Epithelial cell of prostate (primary cell): ENCODE results near the gene SLC30A10.
"Not testable (repeated sequence)": the region's sequence is repeated elsewhere in the genome, so short reads cannot be mapped to it uniquely, and the experiment has no call there.

Source experiments
- DNase-seq: peaks from one replicate; pipeline ENCODE4 v3.0.0-alpha.2; 2011; ENCODE audit warnings: low read depth, low spot score
- H3K27ac ChIP-seq: fragments of 450-650 bp; 2 replicates; pipeline ENCODE4 v1.5.1; 2017; ENCODE audit warnings: mild to moderate bottlenecking

The SLC30A10 gene

DNA sequence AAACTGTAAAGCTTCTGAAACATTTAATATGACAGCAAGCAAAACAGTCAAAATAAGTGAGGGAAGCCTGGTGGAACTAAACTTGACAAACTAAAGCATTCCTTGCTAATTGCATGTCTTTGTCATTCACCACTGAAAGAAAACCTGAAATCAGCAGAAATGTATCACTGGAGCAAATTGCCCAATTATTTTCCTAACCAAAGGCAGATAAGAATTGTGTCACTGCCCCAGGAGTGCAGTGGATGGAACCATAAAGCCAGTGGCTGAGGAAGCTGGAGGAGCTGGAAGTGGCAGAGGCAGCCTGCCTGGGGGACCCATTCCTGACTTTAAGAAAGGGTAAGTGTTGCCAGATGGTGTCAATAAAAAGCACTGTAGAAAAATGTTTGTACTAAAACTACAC is 2.7 kb upstream of the SLC30A10 start:
- DNase-seq, result no peak

DNA sequence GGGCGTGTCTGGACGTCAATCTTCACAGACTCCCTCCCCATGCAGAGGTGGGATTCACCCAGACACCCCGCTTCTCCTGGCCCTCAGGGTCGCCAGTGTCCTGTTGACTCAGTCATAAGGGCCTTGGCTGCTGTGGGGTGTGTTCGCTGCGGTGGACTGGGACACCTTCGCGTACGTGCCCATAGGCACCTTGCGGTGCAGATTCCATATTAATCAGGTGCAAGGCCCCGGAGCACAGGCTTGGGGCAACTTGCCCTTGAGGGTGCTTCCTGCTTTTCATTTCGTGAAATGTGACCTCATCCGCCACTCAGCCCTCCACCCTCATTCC is 398 bp upstream of the SLC30A10 start:
- no peak for DNase-seq
- no peak overlapping the region for H3K27ac ChIP-seq

More for the DNA sequence above, 2.7 kb upstream of the SLC30A10 start:
- H3K27ac ChIP-seq, result no peak overlapping the region

DNA sequence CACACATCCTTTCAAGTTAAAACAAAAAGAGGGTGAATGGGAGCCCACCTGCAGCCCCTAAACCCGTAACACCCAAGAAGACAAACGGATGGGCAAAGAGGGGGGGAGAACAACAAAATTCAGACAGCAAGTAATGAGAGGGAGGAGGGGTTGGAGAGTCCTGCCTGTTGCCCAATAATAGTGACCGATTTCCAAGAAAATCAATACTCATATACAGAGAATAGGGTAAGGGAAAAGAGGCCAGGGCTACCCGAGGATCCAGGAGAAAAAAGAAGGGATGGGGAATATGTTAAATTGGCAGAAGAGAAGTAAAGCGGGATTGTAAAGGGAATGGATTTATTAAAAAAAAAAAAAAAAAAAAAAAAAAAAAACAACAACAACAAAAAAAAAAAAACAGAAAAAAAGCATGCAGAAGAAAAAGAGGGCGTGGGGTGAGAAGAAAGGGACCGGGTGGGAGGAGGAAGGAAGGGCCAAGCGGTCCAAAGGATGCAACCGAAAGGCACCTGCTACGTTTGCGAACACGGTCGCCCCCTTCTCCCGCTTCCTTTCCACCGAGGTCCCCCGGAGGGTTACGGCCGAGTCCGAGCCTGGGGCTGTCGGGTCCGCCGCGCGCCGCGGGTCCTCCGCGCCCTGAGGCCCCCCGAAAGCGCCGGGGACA is 930 bp downstream of the SLC30A10 start:
- H3K27ac ChIP-seq, result no peak overlapping the region
- no peak for DNase-seq

DNA sequence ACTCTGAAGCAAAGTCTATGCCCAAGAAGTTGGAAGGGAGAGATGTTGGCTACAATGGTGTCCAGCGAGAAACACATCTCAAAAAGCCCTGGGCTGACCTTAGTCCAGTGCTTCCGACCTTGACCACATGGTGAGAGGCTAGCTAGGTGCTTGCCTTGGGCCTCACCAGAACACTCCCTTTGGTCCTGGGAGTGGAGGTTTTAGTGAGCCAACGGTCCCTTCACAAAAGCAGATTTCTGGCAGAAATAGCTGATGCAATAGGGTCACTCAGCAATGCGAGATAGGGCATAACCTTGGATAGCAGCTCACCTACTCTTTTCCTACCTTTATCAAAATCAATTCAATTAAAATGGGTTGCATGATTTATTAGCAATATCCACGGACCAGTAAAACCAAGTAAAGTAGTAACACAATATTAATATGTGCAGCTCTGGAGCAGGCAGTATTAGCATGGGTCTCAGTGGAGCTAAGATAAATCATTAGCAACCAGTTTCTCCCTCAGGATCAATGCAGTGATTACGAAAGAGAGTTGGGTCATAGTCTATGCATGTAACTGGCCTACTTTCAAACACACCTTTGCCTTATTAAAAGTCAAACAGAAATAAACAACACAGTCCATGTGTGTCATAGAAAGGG is 1.9 kb downstream of the SLC30A10 start:
- H3K27ac ChIP-seq, result no peak overlapping the region
- peak; percentile 39 for DNase-seq

DNA sequence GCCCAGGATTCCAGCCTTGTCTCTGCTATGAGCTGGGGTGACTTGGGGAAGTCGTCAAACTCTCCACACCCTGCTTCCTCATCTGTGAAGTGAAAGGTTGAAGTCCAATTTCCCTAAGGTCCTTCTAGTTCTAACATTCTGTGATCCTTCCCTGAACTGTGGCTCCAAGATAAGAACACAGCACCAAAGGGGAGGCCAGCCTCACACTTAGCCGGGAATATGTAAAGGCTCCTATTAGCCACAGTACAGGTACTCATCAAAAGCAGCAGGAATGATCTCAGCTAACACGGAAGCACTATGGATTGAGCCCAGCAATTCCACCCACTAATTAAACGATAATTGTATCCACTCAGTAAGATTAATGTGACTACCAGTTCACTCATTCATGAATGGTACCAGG is 4.0 kb downstream of the SLC30A10 start:
- no peak for DNase-seq

DNA sequence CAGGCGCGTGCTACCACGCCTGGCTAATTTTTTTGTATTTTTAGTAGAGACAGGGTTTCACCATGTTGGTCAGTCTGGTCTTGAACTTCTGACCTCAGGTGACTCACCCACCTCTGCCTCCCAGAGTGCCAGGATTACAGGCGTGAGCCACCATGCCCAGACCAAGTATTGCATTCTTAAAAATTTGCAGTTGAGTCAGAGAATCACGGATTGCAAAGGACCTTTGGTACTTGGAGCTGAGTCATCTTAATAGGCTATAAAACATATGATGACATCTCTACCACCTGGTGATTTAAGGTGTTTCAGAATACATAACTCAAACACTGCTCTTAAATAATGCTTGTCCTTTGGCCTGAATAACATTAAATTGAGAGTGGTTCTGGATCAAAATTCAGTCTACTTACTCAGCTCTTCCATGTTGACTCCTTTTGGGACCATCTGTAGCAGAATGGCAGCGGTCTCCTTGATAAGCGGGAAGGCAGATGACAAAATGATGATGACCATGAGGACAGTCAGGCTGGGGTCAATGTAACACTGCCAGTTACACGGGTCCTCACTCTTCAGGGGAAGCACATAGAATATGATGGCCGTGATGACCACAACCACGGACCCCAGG is 10.4 kb downstream of the SLC30A10 start:
- peak; percentile 84 for DNase-seq
- peak overlapping the region; percentile 14 for H3K27ac ChIP-seq

More for the DNA sequence above, 4.0 kb downstream of the SLC30A10 start:
- no peak overlapping the region for H3K27ac ChIP-seq

DNA sequence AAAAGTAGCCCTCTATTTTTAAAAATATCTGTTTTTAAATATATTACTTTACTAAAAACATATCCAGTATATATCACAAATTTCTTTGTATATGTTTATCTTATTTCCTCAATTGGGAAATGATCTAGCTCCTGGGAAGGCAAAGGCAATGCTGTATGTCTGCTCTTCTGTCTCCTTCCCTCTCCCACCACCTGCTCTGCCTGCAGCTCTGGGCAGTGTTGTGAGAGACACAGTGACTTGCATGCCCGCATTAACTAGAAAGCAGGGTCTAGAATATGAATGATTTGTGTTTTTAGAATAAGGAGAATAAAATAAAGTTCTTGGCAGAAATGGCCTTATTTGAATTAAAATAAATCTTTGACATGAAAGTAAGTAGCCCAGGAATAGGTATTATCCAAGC is 11.1 kb downstream of the SLC30A10 start:
- DNase-seq, result no peak

DNA sequence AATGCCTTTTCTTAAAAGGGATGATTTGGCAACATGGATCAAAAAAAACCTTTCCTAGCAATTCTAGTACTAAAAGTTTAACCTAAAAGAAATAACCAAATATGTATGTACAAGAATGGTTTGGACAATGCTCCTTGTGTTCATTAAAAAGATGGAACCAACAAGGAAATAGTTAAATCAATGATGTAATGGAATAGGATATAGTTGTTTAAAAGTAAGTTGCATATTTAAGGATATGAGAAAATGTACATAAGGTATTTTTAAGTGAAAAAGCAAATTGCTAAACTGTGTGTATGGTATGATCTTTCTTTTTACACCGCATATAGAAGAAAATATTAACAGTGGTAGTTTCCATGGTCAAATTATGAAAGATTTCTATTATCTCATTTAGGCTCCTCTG is 12.1 kb downstream of the SLC30A10 start:
- no peak overlapping the region for H3K27ac ChIP-seq
- no peak for DNase-seq

More for the DNA sequence above, 11.1 kb downstream of the SLC30A10 start:
- H3K27ac ChIP-seq, result peak overlapping the region; percentile 14

DNA sequence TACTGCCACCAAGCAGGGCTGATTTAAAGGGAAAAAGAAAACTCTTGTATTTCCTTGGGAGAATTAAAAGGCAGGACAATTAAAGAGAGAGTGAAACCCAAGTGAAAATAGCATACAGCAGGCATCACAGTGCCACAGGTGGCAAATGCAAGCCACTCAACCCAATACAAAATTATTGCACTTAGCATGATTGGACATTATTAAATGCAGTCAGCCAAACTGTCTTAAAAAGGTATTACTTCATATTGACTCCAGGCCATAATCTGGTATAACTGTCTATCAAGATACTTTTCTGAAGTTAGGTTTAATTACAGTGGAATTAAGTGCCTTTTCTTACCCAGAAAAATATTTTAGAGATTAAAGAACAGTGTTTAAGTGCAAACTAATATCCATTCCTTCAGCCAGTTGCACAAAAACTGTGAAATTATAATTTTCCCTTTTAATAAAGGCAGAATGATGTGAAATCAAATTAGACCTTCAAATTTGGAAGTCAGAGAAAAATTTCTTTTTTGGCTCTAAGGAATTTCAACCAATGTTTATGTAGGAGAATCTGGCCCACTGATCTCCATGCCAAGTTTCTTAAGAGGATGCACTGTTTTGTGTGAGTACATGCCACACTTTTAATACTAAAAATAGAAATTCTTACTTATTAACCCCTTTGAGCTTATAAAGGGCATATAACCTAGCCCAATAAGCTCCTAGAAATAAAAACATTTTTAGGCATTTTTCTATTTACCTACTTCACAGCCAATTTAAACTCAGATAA is 15.2 kb downstream of the SLC30A10 start:
- DNase-seq, result no peak

DNA sequence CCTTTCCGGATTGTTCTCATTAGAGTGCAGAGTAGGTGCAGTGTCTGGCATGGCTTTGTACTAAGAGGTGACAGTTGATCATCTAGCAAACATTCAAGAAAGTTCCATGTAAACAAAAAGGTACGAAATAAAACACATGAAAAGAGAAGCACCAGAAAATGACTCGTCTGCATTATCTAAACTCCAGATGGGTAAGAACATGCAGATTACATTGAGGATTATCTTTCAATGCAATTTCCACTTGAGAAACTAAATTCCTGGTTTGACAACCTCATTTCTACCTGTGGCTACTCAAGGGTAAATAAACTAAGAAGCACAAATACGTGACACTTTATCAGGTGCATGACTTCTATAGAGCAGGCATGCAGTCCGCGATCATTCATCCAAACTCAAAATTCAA is 17.6 kb downstream of the SLC30A10 start:
- DNase-seq, result no peak
- no peak overlapping the region for H3K27ac ChIP-seq

More for the DNA sequence above, 15.2 kb downstream of the SLC30A10 start:
- H3K27ac ChIP-seq, result no peak overlapping the region

DNA sequence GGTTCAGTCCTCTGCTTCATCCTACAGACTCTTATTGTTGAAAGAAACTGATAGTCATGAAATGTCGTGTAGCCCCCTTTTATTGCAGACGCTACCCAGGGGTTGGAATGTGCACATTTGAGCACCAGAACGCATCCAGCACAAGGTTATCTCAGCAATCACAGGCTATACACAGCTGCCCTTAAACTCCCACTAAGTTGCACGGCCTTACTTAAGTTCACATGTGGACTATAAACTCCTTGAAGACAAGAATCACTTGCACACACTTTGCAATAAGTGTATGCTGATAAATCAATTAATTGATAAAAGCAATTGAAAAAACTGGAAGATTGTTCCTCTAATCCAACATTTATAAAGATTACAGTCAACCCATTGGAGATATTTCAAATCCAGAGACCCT is 18.9 kb downstream of the SLC30A10 start:
- no peak overlapping the region for H3K27ac ChIP-seq
- DNase-seq, result no peak

DNA sequence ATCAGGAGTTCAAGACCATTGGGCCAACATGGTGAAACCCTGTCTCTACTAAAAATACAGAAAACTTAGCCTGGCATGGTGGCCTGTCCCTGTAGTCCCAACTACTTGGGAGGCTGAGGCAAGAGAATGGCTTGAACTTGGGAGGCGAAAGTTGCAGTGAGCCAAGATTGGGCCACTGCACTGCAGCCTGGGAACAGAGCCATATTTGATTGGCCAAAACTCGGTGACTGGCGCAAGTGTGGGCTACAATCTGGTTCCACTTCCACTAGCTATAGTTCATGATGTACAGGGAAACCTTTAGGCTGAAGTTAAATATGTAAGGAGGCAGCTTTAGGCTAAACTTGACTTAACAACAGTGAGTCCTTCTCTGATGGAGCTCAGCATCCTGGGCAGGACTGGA is 20.2 kb downstream of the SLC30A10 start:
- no peak for DNase-seq
- H3K27ac ChIP-seq, result no peak overlapping the region

DNA sequence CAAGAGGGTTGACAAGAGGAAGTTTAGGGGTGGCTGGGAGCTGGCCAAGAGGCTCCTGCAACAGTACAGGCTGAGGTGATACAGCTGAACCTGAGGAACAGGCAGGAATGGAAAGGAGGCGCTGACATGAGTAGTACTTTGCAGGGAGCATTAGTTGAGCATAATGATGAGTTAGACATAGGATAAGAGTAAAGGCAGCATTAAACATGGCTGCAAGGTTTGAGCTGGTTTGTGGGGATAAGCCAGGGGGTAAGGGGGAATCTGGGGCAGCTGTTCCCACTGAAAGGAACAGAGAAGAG is 20.6 kb downstream of the SLC30A10 start:
- no peak overlapping the region for H3K27ac ChIP-seq
- DNase-seq, result no peak

DNA sequence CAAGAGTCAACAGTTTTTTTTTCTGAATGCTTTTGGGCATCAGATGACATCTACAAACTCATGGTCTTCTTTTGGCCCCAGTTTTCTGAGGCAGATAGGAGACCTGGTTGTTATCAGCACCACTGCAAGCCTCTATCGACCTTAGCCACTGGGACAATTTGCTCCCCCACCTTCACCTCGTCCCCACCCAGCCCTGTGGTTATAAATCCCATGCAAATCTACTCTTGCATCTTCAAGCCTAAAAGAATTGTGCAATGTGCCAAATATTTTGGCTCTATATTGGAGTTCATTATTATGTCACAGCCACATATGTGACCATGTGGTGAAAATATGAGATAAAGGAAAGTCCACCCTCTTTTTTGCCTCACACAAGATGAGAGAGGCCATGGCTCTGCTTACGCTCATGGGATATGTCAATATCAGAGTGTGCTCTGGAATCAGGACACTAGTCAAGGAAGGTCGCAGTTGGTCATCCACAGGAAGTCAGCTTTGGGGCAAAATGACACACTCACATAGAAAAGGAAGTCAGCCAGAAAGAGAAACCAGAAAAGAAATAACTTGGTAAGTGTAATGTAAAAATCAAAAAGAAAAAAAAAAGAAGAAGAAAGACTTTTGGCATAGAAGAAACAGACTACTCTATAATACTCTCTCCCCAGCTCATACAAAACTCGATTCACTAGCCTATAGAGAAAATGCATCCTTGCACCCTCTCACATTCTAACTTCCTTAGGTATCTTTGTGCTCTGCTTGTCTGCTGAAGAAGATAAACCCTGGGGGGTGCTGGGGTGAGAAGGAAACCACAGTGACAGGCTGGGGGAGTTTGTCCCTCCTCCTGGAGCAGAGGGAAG is 21.2 kb downstream of the SLC30A10 start:
- no peak overlapping the region for H3K27ac ChIP-seq
- DNase-seq, result no peak

DNA sequence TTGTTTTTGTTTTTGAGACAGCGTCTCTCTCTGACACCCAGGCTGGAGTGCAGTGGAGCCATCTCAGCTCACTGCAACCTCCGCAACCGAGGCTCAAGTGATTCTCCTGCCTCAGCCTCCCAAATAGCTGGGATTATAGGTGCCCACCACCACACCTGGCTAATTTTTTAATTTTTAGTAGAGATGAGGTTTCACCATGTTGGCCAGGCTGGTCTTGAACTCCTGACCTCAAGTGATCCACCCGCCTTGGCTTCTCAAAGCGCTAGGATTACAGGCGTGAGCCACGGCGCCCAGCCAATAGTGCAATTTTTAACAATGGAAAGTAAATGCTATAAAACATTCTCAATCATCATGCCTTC is 21.8 kb downstream of the SLC30A10 start:
- H3K27ac ChIP-seq, DNase-seq: not testable (repeated sequence)

DNA sequence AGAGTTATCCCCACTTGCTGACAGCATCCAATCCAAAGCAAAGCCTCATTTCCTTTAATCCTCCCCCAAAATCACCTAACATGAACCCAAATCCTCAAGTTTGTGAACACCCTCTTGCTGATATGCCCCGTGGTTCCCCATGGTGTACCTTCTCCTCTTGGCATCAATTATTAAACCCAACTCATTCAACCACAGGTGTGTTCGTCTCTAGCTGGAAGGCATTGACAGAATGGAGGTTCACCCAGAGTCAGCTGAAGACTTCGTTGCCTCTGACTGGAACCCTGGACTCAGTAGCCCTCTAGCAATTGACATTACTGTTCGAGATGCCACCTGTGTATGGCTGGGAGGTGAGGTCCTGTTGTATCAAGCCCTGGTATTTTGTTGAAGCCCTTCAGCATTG is 22.8 kb downstream of the SLC30A10 start:
- DNase-seq, result no peak
- H3K27ac ChIP-seq, result no peak overlapping the region

DNA sequence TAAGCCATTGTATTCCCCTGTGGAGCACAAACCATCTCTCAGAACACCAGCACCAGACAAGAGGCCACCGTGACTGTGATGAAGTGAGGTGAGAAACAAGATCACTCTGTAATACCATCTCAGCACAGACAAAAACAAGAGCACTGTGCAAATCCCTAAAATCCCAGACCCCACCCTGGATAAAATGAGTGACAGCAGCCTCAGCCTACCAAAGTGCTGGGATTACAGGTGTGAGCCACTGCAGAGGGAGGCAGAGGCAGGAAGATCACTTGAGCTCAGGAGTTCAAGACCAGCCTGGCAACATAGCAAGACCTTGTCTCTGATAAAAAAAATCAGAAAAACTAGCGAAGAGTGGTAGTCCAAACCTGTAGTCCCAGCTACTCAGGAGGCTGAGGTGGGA is 23.4 kb downstream of the SLC30A10 start:
- H3K27ac ChIP-seq, result no peak overlapping the region
- no peak for DNase-seq

DNA sequence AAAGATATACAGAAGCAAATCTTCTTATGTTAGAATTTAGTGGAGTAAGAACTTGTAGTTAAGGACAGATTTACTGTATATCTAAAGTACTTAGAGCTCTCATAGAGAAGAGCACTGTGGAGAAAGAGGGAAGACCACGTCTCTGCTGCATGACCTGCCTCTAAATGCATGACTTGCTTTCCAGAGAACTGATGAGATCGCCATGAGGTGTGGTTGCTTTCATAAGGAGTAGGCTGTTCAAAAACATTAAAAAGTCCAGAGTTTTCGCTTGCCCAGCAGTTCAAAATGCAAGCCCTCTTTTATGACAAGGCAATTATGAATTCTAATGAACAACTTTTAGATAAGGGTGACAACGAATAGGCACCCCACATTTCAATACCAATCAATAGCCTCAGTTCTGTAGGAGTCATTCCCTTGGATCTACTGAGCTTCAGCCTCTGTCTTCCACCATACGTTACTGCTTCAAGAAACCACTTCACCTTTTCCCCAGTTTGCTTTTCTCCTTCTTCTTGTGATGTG is 24.9 kb downstream of the SLC30A10 start:
- H3K27ac ChIP-seq, result no peak overlapping the region

DNA sequence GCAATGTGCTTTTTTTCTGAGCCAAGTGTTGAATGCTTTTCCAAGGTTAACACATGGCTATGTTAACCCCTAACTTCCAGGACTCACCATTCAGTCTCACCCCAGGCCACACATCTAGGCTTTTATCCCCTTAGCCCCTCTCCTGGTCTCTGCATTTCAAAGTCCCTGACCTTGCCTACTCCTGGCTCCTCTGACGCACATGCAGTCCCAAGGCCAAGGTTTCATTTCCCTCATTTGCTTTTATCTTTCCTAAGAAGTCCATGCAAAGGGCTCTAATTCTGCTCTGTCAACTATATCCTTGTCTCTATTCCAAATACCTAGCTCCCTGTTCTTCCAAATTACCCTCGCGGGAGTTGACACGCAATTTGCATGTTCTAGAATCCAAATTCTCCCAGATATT is 25.4 kb downstream of the SLC30A10 start:
- DNase-seq, result no peak

More for the DNA sequence above, 24.9 kb downstream of the SLC30A10 start:
- no peak for DNase-seq

DNA sequence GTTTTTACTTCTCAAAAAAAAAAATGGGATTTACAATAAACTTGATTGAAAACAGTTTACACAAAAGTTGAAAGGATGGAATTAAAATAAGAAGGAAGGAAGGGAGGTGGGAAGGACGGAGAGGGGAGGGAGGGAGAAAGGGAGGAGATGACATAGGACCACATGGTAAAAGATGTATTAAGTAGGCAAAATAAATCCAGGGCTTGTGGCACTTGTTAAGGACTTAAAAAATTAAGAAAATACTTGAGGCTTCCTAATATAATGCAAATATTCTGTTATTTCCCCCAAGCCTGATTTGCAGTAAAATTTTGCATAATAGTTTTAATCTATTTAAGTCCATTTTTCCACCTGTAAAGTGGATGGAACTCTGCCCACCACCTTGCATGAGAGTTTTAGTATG is 27.5 kb downstream of the SLC30A10 start:
- no peak overlapping the region for H3K27ac ChIP-seq
- no peak for DNase-seq

More for the DNA sequence above, 25.4 kb downstream of the SLC30A10 start:
- no peak overlapping the region for H3K27ac ChIP-seq
